Activated CD4-positive, alpha-beta T cell treated with anti-CD3 and anti-CD28 coated beads for 36 hours (primary cell): ENCODE measurements around the gene IKZF5. TPM values are rescaled to one million over a fixed set of nuclear protein-coding genes. Genes with fewer than 3 reads are reported as not detected.

Experiments
- ATAC-seq: fragments of 200-7000 bp; cut with Tn5 transposase; one replicate; pipeline ENCODE4 v1.10.0; 2021; ENCODE audit warnings: mild to moderate bottlenecking, moderate library complexity
- CTCF ChIA-PET: fragments of 350-600 bp; sonication (Branson Sonifier 250); formaldehyde crosslinking; loops from one replicate; lab custom pipeline; 2021; ENCODE audit warnings: antibody characterized with exemption; lab: Charles Lee
- POLR2A ChIA-PET: fragments of 350-600 bp; sonication (Branson Sonifier 250); formaldehyde crosslinking; loops from one replicate; lab custom pipeline; 2021; ENCODE audit warnings: antibody characterized with exemption, inconsistent platforms; lab: Charles Lee
- DNase-seq: peaks from one replicate; pipeline ENCODE4 v3.0.0-alpha.2; 2020
- H3K27ac Mint-ChIP-seq: one replicate; pipeline ENCODE4 v1.8.0; 2021; ENCODE audit warnings: mixed read lengths
- H3K27me3 Mint-ChIP-seq: one replicate; pipeline ENCODE4 v1.8.0; 2021; ENCODE audit warnings: mixed read lengths
- H3K36me3 Mint-ChIP-seq: one replicate; pipeline ENCODE4 v1.8.0; 2021; ENCODE audit warnings: low read depth, mixed read lengths
- H3K4me1 Mint-ChIP-seq: one replicate; pipeline ENCODE4 v1.8.0; 2021; ENCODE audit warnings: mixed read lengths
- H3K4me3 Mint-ChIP-seq: one replicate; pipeline ENCODE4 v1.8.0; 2021; ENCODE audit warnings: mild to moderate bottlenecking, moderate library complexity, mixed read lengths
- H3K9me3 Mint-ChIP-seq: one replicate; pipeline ENCODE4 v1.8.0; 2021; ENCODE audit warnings: low read depth, mixed read lengths
- intact Hi-C, 2 experiments: fragments of 100-400 bp; cut with DNase I in 1 of 2; cut with micrococcal nuclease in 1 of 2; formaldehyde crosslinking; loops; one replicate each; pipeline versions ENCODE4 v1.14.2 to v1.15.1; 2022 to 2024; cut with DNase I, micrococcal nuclease
- total RNA-seq, 2 experiments: library from RNA; stranded (reverse); gene quantifications; one replicate each; pipeline ENCODE4 v1.2.3, GENCODE V29; 2021

IKZF5 gene
- total RNA-seq, 2 experiments from 2014 or later = 9.4 to 14.1 TPM

DNA sequence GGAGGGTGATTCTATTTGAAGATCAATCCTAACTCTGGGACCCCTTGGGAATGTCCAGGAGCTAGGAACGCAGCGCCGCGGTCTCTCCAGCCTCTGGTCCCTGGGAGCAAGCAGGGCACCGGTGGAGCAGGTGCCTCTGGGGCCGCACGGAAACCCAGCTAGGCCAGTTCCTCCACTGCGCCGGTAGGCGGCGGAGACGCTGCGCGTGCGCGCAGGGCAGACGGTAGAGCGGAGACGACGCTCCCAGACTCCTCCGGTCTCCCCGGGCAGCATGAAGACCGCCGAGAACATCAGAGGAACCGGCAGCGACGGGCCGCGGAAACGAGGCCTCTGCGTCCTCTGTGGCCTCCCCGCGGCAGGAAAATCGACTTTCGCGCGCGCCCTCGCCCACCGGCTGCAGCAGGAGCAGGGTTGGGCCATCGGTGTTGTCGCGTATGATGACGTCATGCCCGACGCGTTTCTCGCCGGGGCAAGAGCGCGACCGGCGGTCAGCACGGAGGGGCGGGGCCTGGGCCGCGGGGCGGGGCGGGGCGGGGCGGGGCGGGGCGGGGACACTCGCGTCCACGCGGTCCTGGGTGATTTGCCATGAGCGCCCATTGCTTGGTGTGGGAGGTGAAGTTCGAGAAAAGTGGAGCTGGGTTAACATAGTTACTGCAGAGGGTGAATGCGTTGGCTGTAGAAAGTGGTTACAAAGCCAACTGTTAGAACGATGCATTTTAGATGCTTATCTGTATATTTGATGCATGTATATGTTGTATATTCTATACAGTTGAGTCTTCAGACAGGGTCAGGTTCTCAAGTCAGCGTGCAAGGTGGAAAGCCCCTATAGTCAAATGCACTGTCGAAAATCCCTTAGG lies 28.2 kb downstream of the IKZF5 start, which contains the start of gene PSTK:
PSTK (plus strand) TSS at position 193 of the 857 bp plus-strand sequence; CDS start at position 272, 79 bp downstream.
- H3K9me3 Mint-ChIP-seq = no peaks in the 10 kb centered on the region
- peaks cover 18% of the 10 kb centered on the region for H3K4me1 Mint-ChIP-seq
- CTCF ChIA-PET = interaction anchor here (0.6 to 3.3 kb wide), 16 partner anchors 10 to 408 kb away, joined by 3 to 25 read pairs (median 4); partner anchors contain the start of genes ACADSB, C10orf88 and IKZF5
- peak within 1 kb of the TSS; percentile 80 for H3K4me3 Mint-ChIP-seq
- intact Hi-C loops = loop anchor here (1.0 kb wide), 4 partner anchors 26 to 174 kb away; partner anchors contain the start of genes C10orf88 (in 2 of the 2), IKZF5 (in 2 of the 2), BUB3 (in 1 of the 2) and FAM24B (in 1 of the 2)
- ATAC-seq (peak; percentile 98), DNase-seq (peak; percentile 94)
- H3K36me3 Mint-ChIP-seq = no peaks in the 10 kb centered on the region
- no peaks in the 10 kb centered on the region for H3K27me3 Mint-ChIP-seq
- POLR2A ChIA-PET = interaction anchor here (0.6 to 1.5 kb wide), 2 partner anchors 28 to 30 kb away, joined by 3 to 5 read pairs; partner anchors contain the start of genes ACADSB and IKZF5
- peak within 1 kb of the TSS; percentile 94 for H3K27ac Mint-ChIP-seq

DNA sequence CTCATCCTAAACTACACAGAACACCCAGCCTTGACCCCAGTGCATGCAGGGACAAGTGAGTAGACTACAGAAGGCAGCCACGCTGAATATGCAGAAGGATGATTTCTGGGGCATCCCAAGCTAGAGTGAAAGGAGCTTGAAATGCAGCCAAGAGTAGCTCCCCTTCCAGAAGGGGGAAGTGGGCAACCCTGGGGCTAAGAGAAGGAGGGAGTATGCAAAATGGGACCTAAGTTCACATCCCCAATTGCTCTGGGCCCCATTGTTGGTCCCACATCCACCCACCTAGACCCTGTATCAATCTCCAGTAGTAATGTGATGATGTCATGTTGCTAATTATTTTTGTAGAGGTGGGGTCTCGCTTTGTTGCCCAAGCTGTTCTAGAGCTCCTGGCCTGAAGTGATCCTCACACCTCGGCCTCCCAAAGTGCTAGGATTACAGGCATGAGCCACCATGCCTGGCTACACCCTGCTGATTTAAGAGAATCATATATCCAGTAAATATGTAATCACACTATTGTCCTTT lies 34.0 kb downstream of the IKZF5 start:
- intact Hi-C loops = no loop called here
- Mint-ChIP-seq H3K9me3 (no peaks in the 10 kb centered on the region), H3K27ac (no peak overlapping the region), H3K36me3 (no peaks in the 10 kb centered on the region), H3K27me3 (no peaks in the 10 kb centered on the region), H3K4me3 (no peak overlapping the region), H3K4me1 (peaks cover under 1% of the 10 kb centered on the region)
- CTCF ChIA-PET = no interaction called here
- POLR2A ChIA-PET = no interaction called here
- ATAC-seq = no peak
- DNase-seq = no peak

DNA sequence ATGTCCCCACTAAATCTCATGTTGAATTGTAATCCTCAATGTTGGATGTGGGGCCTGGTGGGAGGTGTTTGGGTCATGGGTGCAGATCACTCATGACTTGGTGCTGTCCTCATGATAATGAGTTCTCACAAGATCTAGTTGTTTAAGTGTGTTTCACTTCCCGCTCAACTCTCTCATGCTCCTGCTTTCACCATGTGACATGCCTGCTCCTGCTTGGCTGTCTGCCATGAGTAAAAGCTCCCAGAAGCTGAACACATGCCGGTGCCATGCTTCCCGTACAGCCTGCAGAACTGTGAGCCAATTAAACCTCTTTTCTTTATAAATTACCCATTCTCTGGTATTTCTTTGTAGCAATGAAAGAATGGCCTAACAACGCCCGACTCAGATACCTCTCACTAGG lies 34.6 kb downstream of the IKZF5 start:
- ChIA-PET POLR2A (no interaction called here), CTCF (no interaction called here)
- Mint-ChIP-seq H3K36me3 (no peaks in the 10 kb centered on the region), H3K4me1 (no peaks in the 10 kb centered on the region), H3K9me3 (peaks cover 3% of the 10 kb centered on the region), H3K27me3 (no peaks in the 10 kb centered on the region), H3K4me3 (no peak overlapping the region), H3K27ac (no peak overlapping the region)
- DNase-seq = no peak
- ATAC-seq = no peak
- intact Hi-C loops = no loop called here

GRCh38 chr10:122968698-122969097 lies 39.9 kb downstream of the IKZF5 start:
- Mint-ChIP-seq H3K27ac (no peak overlapping the region), H3K36me3 (peaks cover 9% of the 10 kb centered on the region), H3K27me3 (peaks cover 5% of the 10 kb centered on the region), H3K4me1 (no peaks in the 10 kb centered on the region), H3K4me3 (no peak overlapping the region), H3K9me3 (peaks cover 34% of the 10 kb centered on the region)
- ChIA-PET POLR2A (no interaction called here), CTCF (no interaction called here)
- DNase-seq (no peak), ATAC-seq (no peak)
- intact Hi-C loops = no loop called here

DNA sequence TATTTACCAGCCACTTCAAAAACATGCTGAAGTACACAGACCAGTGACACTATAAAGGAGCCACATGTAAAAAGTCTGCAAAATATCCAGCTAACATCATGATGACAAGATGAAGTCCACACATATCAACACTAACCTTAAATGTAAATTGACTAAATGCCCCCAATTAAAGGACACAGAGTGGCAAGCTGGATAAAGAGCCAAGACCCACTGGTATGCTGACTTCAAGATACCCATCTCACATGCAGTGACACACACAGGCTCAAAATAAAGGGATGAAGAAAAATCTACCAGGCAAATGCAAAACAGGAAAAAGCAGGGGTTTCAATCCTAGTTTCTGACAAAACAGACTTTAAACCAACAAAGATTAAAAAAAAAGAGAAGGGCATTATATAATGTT lies 41.7 kb downstream of the IKZF5 start:
- ChIA-PET CTCF (no interaction called here), POLR2A (no interaction called here)
- H3K27me3 Mint-ChIP-seq = peaks cover 11% of the 10 kb centered on the region
- no peak overlapping the region for H3K4me3 Mint-ChIP-seq
- H3K4me1 Mint-ChIP-seq = no peaks in the 10 kb centered on the region
- ATAC-seq (no peak), DNase-seq (no peak)
- no peak overlapping the region for H3K27ac Mint-ChIP-seq
- intact Hi-C loops = no loop called here
- peaks cover 34% of the 10 kb centered on the region for H3K9me3 Mint-ChIP-seq
- peaks cover 9% of the 10 kb centered on the region for H3K36me3 Mint-ChIP-seq

DNA sequence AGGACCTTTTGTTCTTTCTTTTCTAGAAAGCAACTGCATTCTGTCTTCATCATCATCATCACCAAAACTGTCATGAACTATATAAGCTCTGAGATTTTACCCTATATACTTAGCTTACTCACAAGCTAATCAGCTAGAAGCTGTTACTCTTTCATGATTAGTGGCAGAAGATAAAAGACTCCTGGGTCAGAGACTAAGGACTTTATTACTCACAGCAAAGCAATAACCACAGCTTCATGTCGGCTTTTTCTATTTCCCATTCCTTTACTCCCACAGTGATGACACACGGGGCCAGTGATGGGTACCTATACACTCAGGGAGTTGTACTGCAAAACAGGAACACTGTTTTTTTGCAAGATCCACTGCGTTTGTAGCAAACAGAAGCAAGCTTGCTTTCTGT lies 46.2 kb downstream of the IKZF5 start:
- H3K27me3 Mint-ChIP-seq = peaks cover 8% of the 10 kb centered on the region
- no peaks in the 10 kb centered on the region for H3K4me1 Mint-ChIP-seq
- DNase-seq (no peak), ATAC-seq (peak; percentile 23)
- ChIA-PET CTCF (no interaction called here), POLR2A (no interaction called here)
- intact Hi-C loops = no loop called here
- peaks cover 9% of the 10 kb centered on the region for H3K36me3 Mint-ChIP-seq
- H3K4me3 Mint-ChIP-seq = no peak overlapping the region
- H3K9me3 Mint-ChIP-seq = peaks cover 18% of the 10 kb centered on the region
- no peak overlapping the region for H3K27ac Mint-ChIP-seq

GRCh38 chr10:122957474-122957873 lies 51.1 kb downstream of the IKZF5 start:
- Mint-ChIP-seq H3K36me3 (peaks cover 6% of the 10 kb centered on the region), H3K27me3 (peaks cover 3% of the 10 kb centered on the region), H3K4me1 (peaks cover 14% of the 10 kb centered on the region), H3K9me3 (no peaks in the 10 kb centered on the region), H3K27ac (no peak overlapping the region), H3K4me3 (no peak overlapping the region)
- no peak for DNase-seq
- no peak for ATAC-seq
- ChIA-PET CTCF (interaction anchor here (0.6 to 1.1 kb wide), 2 partner anchors 12 to 23 kb away, joined by 3 to 5 read pairs; partner anchors contain the start of gene PSTK), POLR2A (interaction anchor here (0.6 kb wide), 1 partner anchor 13 kb away, joined by 4 read pairs; no protein-coding TSS in a partner anchor)
- intact Hi-C loops = loop anchor here in 1 of 2 experiments (10.0 kb wide), 1 partner anchor 983 kb away; the partner anchor contains the start of gene NSMCE4A

DNA sequence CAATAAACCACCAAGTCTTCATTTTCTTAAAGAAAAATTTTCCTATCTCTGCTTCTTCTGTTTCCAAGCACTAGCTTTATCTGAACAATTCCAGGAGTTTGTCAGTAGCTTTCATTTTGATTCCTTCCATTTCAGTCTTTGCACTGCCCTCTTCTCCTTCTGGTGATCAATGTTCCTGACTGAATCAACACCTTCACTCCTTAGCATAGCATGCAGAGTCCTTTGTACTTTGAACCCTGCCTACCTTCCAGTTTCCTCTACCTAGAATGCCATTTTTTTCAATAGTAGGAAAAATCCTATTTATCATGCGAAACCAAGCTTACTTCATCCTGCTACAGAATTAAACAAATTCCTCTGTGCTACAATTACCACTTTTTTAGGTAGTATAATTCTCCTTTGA lies 52.7 kb downstream of the IKZF5 start:
- Mint-ChIP-seq H3K27ac (no peak overlapping the region), H3K4me3 (no peak overlapping the region), H3K9me3 (no peaks in the 10 kb centered on the region), H3K36me3 (peaks cover 9% of the 10 kb centered on the region), H3K4me1 (peaks cover 19% of the 10 kb centered on the region), H3K27me3 (no peaks in the 10 kb centered on the region)
- DNase-seq (no peak), ATAC-seq (no peak)
- intact Hi-C loops = loop anchor here (2.0 to 10.0 kb wide), 3 partner anchors 77 to 1027 kb away; partner anchors contain the start of genes ATE1 (in 1 of the 2), FAM24B (in 1 of the 2) and NSMCE4A (in 1 of the 2)
- ChIA-PET CTCF (interaction anchor here (3.8 kb wide), 1 partner anchor 25 kb away, joined by 25 read pairs; the partner anchor contains the start of gene PSTK), POLR2A (interaction anchor here (1.3 kb wide), 1 partner anchor 52 kb away, joined by 5 read pairs; no protein-coding TSS in a partner anchor)

GRCh38 chr10:122954731-122955050 lies 53.9 kb downstream of the IKZF5 start:
- H3K27me3 Mint-ChIP-seq = no peaks in the 10 kb centered on the region
- H3K9me3 Mint-ChIP-seq = no peaks in the 10 kb centered on the region
- intact Hi-C loops = loop anchor here (1.0 to 10.0 kb wide), 9 partner anchors 26 to 1026 kb away; partner anchors contain the start of genes BUB3 (in 2 of the 2), FAM24B (in 2 of the 2), IKZF5 (in 2 of the 2) and PSTK (in 2 of the 2)

DNA sequence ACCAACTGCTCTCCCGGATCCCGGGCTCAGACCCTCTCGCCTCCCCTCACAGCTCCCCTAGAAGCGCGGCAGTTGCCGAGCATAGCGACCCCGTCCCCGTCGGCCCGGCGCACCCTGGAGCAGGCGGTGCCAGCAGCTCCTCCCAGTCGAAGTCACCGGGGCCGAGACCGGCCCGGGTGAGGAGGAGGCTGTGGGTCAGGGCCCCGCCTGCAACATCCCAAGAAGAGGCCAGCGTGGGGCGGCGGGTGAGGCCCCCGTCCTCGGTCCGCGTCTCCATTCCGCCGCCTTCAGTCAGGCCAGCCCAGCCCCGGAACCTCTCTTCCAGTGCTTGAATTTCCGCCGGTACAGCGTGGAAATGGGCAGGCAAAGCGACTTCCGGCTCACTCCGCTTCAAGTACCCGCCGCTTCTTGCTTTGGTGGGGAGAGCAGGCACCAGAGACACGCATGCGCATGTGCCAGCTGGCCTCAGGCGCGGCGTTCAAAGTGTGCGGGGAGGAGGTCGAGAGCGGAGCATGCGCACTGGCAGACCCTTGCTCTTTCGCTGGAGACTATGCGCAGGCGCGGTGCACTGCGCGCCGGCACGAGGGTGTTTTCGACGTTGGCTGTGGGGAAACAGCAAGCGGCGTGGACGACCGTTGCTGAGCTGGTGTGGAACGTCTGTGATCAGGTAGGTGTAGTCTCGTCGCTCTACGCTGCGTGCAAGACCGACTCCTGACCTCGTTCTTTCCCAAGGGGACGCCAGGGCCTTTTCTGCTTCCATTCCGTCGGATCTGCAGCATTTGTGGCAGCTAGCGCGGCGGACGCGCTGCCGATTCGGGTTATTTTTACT lies 54.5 kb downstream of the IKZF5 start, which contains the start of gene C10orf88:
C10orf88 (minus strand) TSS at position 326 of the 829 bp plus-strand sequence; CDS start at position 277, 49 bp downstream.
- ChIA-PET POLR2A (interaction anchor here (1.0 kb wide), 1 partner anchor 44 kb away, joined by 3 read pairs; no protein-coding TSS in a partner anchor), CTCF (interaction anchor here (0.7 to 3.8 kb wide), 3 partner anchors 26 to 76 kb away, joined by 3 to 25 read pairs (median 3); partner anchors contain the start of gene PSTK)
- no peaks in the 10 kb centered on the region for H3K9me3 Mint-ChIP-seq
- intact Hi-C loops = loop anchor here (1.0 to 10.0 kb wide), 9 partner anchors 26 to 1025 kb away; partner anchors contain the start of genes BUB3 (in 2 of the 2), FAM24B (in 2 of the 2), IKZF5 (in 2 of the 2) and PSTK (in 2 of the 2)
- H3K27ac Mint-ChIP-seq = peak within 1 kb of the TSS; percentile 74
- peaks cover 11% of the 10 kb centered on the region for H3K36me3 Mint-ChIP-seq
- H3K27me3 Mint-ChIP-seq = no peaks in the 10 kb centered on the region
- H3K4me1 Mint-ChIP-seq = peaks cover 22% of the 10 kb centered on the region
- H3K4me3 Mint-ChIP-seq = peak within 1 kb of the TSS; percentile 77
- ATAC-seq = peak; percentile 98
- peak; percentile 98 for DNase-seq

More at GRCh38 chr10:122954731-122955050, 53.9 kb downstream of the IKZF5 start:
- CTCF ChIA-PET = interaction anchor here (0.7 to 3.8 kb wide), 2 partner anchors 26 to 56 kb away, joined by 3 to 25 read pairs; partner anchors contain the start of gene PSTK
- no peak for ATAC-seq
- Mint-ChIP-seq H3K4me3 (peak overlapping the region; percentile 77), H3K36me3 (peaks cover 11% of the 10 kb centered on the region), H3K4me1 (peaks cover 22% of the 10 kb centered on the region), H3K27ac (no peak overlapping the region)
- DNase-seq = no peak
- POLR2A ChIA-PET = interaction anchor here (1.0 to 1.3 kb wide), 2 partner anchors 43 to 53 kb away, joined by 3 to 5 read pairs; no protein-coding TSS in a partner anchor
